DMS153 treated with DMSO at 0.1 percent for 48 hours (cell line): ENCODE measurements around the gene KCNT2.
A peak's percentile ranks its signal among the peaks of the same experiment; 100 is the strongest.

Experiments used
- DNase-seq: peaks from one replicate; lab custom pipeline; 2025; ENCODE audit not compliant: unreplicated experiment; lab: John Stamatoyannopoulos, UW

The KCNT2 gene

GRCh38 chr1:196209265-196209664, 399.0 kb downstream of the KCNT2 start:
- DNase-seq, result no peak

- DNase-seq, result no peak
Measured at GRCh38 chr1:196207612-196208217, 400.5 kb downstream of the KCNT2 start.

GRCh38 chr1:196205882-196206281, 402.4 kb downstream of the KCNT2 start:
- DNase-seq, result no peak

- DNase-seq, result no peak
Measured at GRCh38 chr1:196196486-196196885, 411.8 kb downstream of the KCNT2 start.

- DNase-seq, result no peak
Measured at GRCh38 chr1:196193896-196194559, 414.2 kb downstream of the KCNT2 start.

GRCh38 chr1:196183941-196184340, 424.3 kb downstream of the KCNT2 start:
- DNase-seq, result no peak

- no peak for DNase-seq
Measured at GRCh38 chr1:196181594-196181878, 426.7 kb downstream of the KCNT2 start.

GRCh38 chr1:196180847-196181593, 427.2 kb downstream of the KCNT2 start:
- DNase-seq, result peak; percentile 8

GRCh38 chr1:196178083-196178635, 430.1 kb downstream of the KCNT2 start:
- DNase-seq, result no peak
